ENCODE data around the gene EN1. TPM values are rescaled to one million over a fixed set of nuclear protein-coding genes. Genes with fewer than 3 reads are reported as not detected.

The EN1 gene
- total and polyA plus RNA-seq, 8 donors, result not detected

- Histone ChIP-seq H3K27ac (no peak overlapping the region), H3K9me3 (no peaks in the 10 kb centered on the region), H3K4me3 (no peak overlapping the region), H3K27me3 (peaks cover 97 to 100% of the 10 kb centered on the region in 2 donors), H3K36me3 (no peaks in the 10 kb centered on the region), H3K4me1 (peaks cover 8 to 17% of the 10 kb centered on the region in 2 donors)
- ATAC-seq (no peak), DNase-seq (no peak)
- intact Hi-C loops (cut with DNase I), result loop anchor here in 1 of 2 donors (5.0 kb wide), 2 partner anchors 314 to 634 kb away; no protein-coding TSS in a partner anchor
- no peak for TF ChIP-seq CTCF (IDR thresholded peaks at IDR 0.05)
Measured at GRCh38 chr2:118856330-118856977, 9.0 kb upstream of the EN1 start.

GRCh38 chr2:118855451-118856279, 8.2 kb upstream of the EN1 start:
- Histone ChIP-seq H3K27me3 (peaks cover 96 to 100% of the 10 kb centered on the region in 2 donors), H3K9me3 (no peaks in the 10 kb centered on the region), H3K36me3 (no peaks in the 10 kb centered on the region), H3K4me1 (peaks cover 8 to 17% of the 10 kb centered on the region in 2 donors), H3K4me3 (peak overlapping the region in 1 of 2 donors; percentile 19), H3K27ac (no peak overlapping the region)
- DNase-seq (peak; percentile 61 to 94 (median 79)), ATAC-seq (peak; percentile 99)
- peak; percentile 96 to 98 for TF ChIP-seq CTCF (IDR thresholded peaks at IDR 0.05)
- intact Hi-C loops (cut with DNase I), result loop anchor here in 1 of 2 donors (5.0 kb wide), 2 partner anchors 313 to 633 kb away; no protein-coding TSS in a partner anchor

- Histone ChIP-seq H3K9me3 (no peaks in the 10 kb centered on the region), H3K4me1 (peaks cover 8 to 17% of the 10 kb centered on the region in 2 donors), H3K27ac (no peak overlapping the region), H3K4me3 (no peak overlapping the region), H3K27me3 (peaks cover 98 to 100% of the 10 kb centered on the region in 2 donors), H3K36me3 (no peaks in the 10 kb centered on the region)
- intact Hi-C loops (cut with DNase I), result loop anchor here in 1 of 2 donors (5.0 kb wide), 2 partner anchors 312 to 632 kb away; no protein-coding TSS in a partner anchor
- DNase-seq (no peak), ATAC-seq (no peak)
- TF ChIP-seq CTCF (IDR thresholded peaks at IDR 0.05), result no peak
Measured at GRCh38 chr2:118854507-118855345, 7.3 kb upstream of the EN1 start.

GRCh38 chr2:118853651-118854291, 6.3 kb upstream of the EN1 start:
- Histone ChIP-seq H3K9me3 (no peaks in the 10 kb centered on the region), H3K27me3 (peaks cover 98 to 100% of the 10 kb centered on the region in 2 donors), H3K4me1 (peaks cover 8 to 20% of the 10 kb centered on the region in 2 donors), H3K36me3 (no peaks in the 10 kb centered on the region), H3K27ac (no peak overlapping the region), H3K4me3 (no peak overlapping the region)
- no peak for TF ChIP-seq CTCF (IDR thresholded peaks at IDR 0.05)
- intact Hi-C loops (cut with DNase I), result no loop called here
- ATAC-seq (no peak), DNase-seq (no peak)

Measured in left lung (tissue), 10 donors.